Stimulated activated effector memory CD8-positive, alpha-beta T cell treated with anti-CD3 and anti-CD28 coated beads, Interleukin-12 subunit alpha, Interleukin-12 subunit beta, amount 100 ng/mL, for 72 hours (primary cell): ENCODE measurements around the gene SETDB1.

Experiments
- ATAC-seq: fragments of 150-1000 bp; cut with Tn5 transposase; 2 replicates; pipeline ENCODE4 v1.10.0; 2021
- DNase-seq, 2 donors: peaks; one replicate each; pipeline ENCODE4 v3.0.0; 2021 to 2022; ENCODE audit warnings: low spot score in 2 of 2
- H3K27ac Mint-ChIP-seq: one replicate; pipeline ENCODE4 v1.8.0; 2022; ENCODE audit warnings: mild to moderate bottlenecking, mixed read lengths
- H3K36me3 Mint-ChIP-seq: one replicate; pipeline ENCODE4 v1.8.0; 2022; ENCODE audit warnings: mild to moderate bottlenecking, mixed read lengths
- H3K4me1 Mint-ChIP-seq: one replicate; pipeline ENCODE4 v1.8.0; 2022; ENCODE audit warnings: mixed read lengths
- H3K4me3 Mint-ChIP-seq: one replicate; pipeline ENCODE4 v1.8.0; 2022; ENCODE audit warnings: mild to moderate bottlenecking, mixed read lengths
- H3K9me3 Mint-ChIP-seq: one replicate; pipeline ENCODE4 v1.8.0; 2022; ENCODE audit warnings: mixed read lengths

SETDB1 gene

DNA sequence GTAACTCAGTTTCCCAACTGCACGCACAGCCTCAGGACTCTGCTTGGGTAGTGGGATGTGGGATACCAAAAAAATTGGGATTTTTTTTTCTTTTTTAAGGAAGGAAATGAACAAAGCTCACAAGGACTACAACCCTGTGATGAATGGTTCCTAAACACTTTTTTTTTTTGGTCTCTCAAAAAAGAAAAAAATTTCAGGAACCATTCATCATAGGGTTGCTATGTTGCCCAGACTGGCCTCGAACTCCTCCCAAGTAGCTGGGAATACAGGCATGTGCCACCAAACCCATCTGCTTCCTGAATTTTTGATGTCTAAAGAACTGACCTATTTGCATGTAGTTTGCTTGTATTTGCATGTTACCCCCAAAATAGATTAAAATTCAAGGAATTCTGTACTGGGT is 73.8 kb downstream of the SETDB1 start:
- no peaks in the 10 kb centered on the region for H3K9me3 Mint-ChIP-seq
- H3K4me1 Mint-ChIP-seq, result peaks cover 24% of the 10 kb centered on the region
- no peak for DNase-seq
- no peak for ATAC-seq
- no peak overlapping the region for H3K4me3 Mint-ChIP-seq
- no peaks in the 10 kb centered on the region for H3K36me3 Mint-ChIP-seq
- H3K27ac Mint-ChIP-seq, result no peak overlapping the region

DNA sequence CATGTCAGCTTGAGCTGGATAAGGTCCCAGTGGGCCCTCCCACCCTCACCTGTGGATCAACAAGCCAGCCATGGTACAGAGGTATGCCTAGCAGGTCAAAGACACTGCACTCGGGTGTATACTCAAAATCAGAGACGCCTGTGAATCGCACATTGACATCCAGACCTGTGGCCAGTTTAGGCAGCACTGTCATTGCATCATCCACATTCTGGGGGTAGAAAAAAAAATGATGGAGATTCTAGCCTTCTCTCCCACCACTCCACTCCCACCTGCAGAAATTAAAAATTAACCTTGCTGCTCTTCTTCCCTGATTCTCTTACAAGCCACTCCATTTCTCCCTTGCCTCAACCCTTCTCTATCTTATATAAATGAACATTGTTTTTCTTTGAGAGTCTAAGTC is 74.2 kb downstream of the SETDB1 start:
- Mint-ChIP-seq H3K4me1 (peaks cover 27% of the 10 kb centered on the region), H3K9me3 (no peaks in the 10 kb centered on the region), H3K4me3 (no peak overlapping the region), H3K27ac (no peak overlapping the region), H3K36me3 (no peaks in the 10 kb centered on the region)
- ATAC-seq, result no peak
- no peak for DNase-seq

DNA sequence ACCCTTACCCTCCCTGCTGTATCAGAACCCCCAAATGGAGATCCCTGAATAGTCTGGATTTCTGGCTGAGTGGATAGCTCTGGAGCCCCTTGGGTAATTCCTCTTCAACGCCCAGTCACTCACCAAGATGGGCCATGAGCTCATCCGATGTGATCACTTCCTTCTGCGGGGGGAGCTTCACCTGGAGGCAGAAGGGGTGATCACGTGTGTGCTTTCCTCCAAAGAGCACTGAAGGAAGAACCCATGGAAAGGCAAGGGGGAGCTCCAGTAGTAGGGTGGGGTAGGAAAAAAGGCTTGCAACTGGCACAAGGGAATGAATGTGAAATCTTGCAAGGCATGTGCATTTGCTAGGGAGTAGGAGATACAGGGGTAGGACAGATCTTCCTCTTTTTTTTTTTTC is 75.4 kb downstream of the SETDB1 start:
- Mint-ChIP-seq H3K9me3 (no peaks in the 10 kb centered on the region), H3K27ac (no peak overlapping the region), H3K4me3 (no peak overlapping the region), H3K36me3 (no peaks in the 10 kb centered on the region), H3K4me1 (peaks cover 32% of the 10 kb centered on the region)
- ATAC-seq (no peak), DNase-seq (no peak)

DNA sequence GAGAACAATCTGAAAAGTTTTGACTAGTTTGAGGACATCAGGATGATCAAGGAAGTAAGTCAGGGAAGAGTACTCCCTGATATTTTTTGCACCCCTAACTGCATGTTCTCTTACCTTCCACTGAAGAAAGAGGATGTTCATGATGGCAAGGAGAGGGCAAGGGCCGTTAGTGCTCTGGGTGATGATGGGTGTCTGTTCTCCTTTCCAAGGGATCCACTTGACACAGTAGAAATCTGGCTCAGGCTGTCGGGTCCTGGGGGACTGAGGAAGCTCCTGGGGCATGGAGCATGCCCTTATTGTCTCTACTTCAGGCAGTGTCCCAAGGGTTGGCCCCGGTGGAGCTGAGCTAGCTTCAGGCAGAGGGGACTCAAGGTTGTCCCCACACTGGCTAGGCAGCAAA is 75.9 kb downstream of the SETDB1 start:
- no peak overlapping the region for H3K27ac Mint-ChIP-seq

DNA sequence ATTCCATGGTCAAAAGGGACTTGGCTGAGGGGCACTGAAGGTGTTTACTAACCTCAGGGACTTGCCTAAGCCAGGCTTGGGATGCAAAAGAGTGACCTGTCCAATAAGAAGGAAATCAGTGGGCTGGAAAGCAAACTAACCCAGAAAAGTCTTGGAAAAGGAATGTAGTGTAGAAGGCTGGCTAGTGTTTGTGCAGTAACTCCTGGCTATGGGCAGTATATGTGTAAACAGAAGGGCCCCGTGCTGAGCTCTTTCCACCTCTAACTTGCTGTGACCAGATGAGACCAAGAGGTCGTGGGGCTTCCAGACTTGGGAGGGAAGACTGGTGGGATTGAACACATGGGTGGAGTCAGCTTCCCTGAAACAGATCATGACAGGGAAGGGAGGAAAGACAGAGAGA is 76.4 kb downstream of the SETDB1 start:
- Mint-ChIP-seq H3K4me1 (peaks cover 41% of the 10 kb centered on the region), H3K9me3 (no peaks in the 10 kb centered on the region), H3K27ac (peak overlapping the region; percentile 36), H3K36me3 (no peaks in the 10 kb centered on the region), H3K4me3 (no peak overlapping the region)
- no peak for DNase-seq
- no peak for ATAC-seq

More for the DNA sequence above, 75.9 kb downstream of the SETDB1 start:
- DNase-seq (no peak), ATAC-seq (no peak)
- H3K4me3 Mint-ChIP-seq, result no peak overlapping the region
- H3K9me3 Mint-ChIP-seq, result no peaks in the 10 kb centered on the region
- peaks cover 36% of the 10 kb centered on the region for H3K4me1 Mint-ChIP-seq
- no peaks in the 10 kb centered on the region for H3K36me3 Mint-ChIP-seq

DNA sequence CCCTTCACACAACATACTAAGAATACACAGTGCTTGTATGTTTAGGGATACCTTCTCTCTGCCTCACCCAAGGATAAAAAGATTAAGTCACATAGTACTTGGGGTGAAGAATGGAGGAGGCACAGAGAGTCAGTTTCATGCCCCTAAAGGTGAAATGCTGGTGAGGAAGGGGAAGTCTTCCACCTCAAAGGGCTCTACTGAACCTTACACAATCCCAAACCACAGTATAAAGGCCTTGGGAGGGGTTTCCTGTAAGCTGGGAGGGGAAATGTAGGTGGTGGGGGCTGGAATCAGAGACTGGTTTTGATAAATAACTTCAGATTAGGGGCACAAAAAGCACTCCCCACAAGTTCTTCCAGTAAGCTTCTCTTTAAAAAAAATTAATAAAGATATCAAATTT is 77.0 kb downstream of the SETDB1 start:
- H3K4me1 Mint-ChIP-seq, result peaks cover 47% of the 10 kb centered on the region
- H3K4me3 Mint-ChIP-seq, result no peak overlapping the region
- peaks cover 1% of the 10 kb centered on the region for H3K36me3 Mint-ChIP-seq
- H3K9me3 Mint-ChIP-seq, result no peaks in the 10 kb centered on the region
- DNase-seq (no peak), ATAC-seq (no peak)
- H3K27ac Mint-ChIP-seq, result peak overlapping the region; percentile 36

DNA sequence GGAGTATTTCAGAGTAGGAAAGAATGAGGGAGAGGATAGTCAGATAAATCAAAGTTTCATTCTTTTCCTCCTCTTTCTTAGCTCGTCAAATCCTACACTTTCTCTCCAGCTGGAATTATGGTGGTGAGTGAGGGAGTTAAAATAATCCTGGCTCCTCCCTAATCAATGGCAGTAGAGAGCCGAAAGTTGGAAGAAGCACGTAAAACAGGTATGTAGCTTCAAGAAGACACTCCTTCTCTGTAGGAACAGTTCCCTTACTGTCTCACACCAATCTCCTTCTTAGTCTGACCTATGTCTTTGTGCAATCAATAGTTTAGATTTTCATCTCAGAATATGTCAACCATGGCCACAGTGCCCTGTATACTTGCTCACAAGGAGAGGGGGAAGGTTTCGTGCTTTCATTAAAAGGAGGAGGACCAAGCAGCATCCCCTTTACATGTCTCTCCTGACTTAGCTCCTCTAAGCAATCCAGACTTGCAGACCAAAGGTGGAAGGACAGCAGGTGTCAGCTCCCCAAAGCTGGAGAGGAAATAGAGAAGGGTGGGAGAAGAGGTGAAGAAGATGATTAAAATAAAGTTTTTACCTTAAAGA is 79.7 kb downstream of the SETDB1 start:
- Mint-ChIP-seq H3K4me3 (peak overlapping the region; percentile 99), H3K27ac (peak overlapping the region; percentile 95), H3K9me3 (no peaks in the 10 kb centered on the region), H3K36me3 (peaks cover 6% of the 10 kb centered on the region), H3K4me1 (peaks cover 61% of the 10 kb centered on the region)
- DNase-seq (no peak), ATAC-seq (no peak)

DNA sequence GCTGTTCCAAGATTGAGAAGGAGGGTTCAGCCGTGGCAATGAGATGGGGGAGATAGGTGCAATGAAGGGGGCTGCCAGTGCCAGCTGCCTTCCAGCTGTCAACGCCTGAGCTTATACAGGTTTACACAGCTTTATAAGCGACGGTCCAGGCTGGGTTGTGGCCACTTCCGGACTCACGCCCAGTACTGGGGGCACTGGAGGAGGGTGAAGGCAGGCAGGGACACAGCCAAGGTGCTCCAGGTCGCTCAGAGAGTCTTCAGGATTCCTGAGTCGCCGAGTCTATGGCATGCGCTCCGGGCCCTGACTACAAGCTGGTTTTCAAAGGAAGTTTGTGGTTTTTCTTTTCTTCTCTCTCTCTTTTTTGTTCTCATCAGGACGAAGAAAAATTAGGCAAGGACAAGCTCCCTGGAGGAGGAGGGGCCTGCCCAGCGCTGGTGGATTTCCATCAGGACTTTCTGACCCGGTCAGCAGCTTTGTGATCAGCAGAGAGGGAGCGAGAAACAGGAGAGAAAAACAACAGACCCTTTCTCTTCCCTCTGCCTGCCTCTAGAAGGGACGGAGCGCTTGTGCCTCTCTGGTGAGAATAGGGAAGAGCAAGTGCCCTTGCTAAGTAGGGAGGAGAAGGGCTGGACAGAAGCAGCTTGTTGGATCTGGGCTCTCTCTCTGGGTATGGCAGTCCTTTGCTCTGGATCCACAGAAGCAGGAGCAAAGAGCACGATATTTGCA is 80.3 kb downstream of the SETDB1 start, which contains the start of gene MINDY1:
MINDY1 (minus strand) TSS at position 576 of the 726 bp plus-strand sequence. CDS start 4,285 bp downstream, outside the sequence.
- peak; percentile 27 for ATAC-seq
- Mint-ChIP-seq H3K36me3 (peaks cover 11% of the 10 kb centered on the region), H3K27ac (peak within 1 kb of the TSS; percentile 95), H3K9me3 (no peaks in the 10 kb centered on the region), H3K4me1 (peaks cover 61% of the 10 kb centered on the region), H3K4me3 (peak within 1 kb of the TSS; percentile 99)
- peak in 1 of 2 donors; percentile 58 for DNase-seq

DNA sequence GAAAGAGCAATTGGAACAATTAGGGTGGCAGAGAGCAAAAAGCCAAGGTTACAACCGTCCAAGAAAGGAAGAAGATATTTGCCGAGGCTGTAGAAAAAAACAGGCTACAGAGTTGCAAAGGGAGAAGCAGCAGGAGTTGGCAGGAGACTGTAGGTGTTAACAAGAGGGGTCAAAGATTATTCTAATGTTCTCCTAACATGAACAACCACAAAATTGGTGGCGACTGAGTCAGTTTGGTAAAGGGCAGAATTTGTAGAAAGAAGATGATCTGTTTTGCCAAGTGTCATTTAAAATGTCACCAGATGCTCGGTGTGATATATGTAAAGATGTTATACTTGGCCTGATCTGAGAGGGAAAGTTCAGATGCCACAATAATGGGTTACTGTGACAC is 81.7 kb downstream of the SETDB1 start:
- DNase-seq (no peak), ATAC-seq (no peak)
- H3K4me1 Mint-ChIP-seq, result peaks cover 48% of the 10 kb centered on the region
- H3K36me3 Mint-ChIP-seq, result peaks cover 12% of the 10 kb centered on the region
- H3K4me3 Mint-ChIP-seq, result peak overlapping the region; percentile 99
- peak overlapping the region; percentile 95 for H3K27ac Mint-ChIP-seq
- H3K9me3 Mint-ChIP-seq, result no peaks in the 10 kb centered on the region

DNA sequence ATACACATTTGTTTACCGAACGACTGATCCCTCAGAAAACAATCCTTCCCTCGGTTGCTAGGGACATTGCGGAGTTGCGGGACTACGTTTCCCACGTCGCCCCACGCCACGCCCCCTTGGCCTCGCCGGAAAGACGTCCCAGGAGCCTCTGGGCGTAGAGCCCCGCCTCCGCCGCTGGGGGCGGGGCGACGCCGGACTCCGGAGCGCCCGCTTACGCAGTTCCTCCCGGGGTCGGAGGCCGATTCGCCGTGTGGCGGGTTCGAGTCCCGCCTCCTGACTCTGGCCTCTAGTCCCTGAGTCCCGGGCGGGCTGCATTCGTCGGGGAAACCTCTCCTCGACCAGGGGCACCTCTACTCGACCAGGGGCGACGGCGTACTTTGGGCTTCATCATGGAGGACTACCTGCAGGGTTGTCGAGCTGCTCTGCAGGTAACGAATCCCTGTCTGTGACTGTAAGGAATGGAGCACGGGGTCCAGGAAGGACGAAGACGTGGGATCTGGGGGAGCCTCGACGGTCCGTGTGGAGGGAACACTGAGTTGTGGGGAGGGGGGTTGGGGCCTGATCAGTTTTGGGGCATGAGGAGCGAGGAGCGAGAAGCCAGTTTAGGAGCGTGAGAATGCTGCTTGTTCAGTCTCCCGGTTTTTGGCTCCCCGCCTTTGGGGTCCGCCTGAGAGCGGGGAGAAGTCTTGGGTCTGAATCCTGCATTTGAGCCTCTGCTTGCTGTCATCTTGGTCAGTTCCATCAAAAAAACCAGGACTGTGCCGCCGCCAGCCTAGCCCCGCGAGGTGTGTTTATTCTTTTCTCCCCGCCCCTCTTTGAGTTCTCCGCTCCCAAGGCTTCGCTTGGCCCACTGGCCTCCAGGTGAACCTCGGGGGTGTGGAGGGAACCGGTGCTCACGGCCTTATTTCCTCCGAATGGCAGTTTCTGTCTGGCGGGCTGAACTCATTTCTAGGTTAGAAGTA is 82.4 kb downstream of the SETDB1 start, which contains the start of gene PRUNE1:
PRUNE1 (plus strand) TSS at position 206 of the 962 bp plus-strand sequence; CDS start at position 390, 184 bp downstream.
- peaks cover 12% of the 10 kb centered on the region for H3K36me3 Mint-ChIP-seq
- peak within 1 kb of the TSS; percentile 95 for H3K27ac Mint-ChIP-seq
- H3K9me3 Mint-ChIP-seq, result no peaks in the 10 kb centered on the region
- H3K4me1 Mint-ChIP-seq, result peaks cover 44% of the 10 kb centered on the region
- peak; percentile 91 for ATAC-seq
- H3K4me3 Mint-ChIP-seq, result peak within 1 kb of the TSS; percentile 99
- DNase-seq, result peak; percentile 91 to 96

DNA sequence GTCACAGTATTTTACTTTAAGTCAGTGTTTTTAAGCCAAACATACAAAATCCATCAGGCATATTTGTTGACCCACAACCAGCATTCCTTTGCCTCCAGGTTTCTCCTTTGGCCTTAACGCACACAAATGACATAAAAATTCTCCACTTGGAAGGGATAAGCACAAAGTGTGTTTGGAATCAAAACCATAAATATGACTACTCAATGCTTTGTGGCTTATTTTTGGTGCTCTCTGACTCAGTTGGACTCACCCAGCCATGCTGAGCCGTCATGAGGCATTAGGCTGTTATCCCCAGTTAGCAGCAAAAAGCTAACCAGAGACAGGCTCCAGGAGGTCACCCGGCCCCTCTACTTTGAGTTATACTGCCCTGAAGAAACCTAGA is 83.0 kb downstream of the SETDB1 start:
- Mint-ChIP-seq H3K9me3 (no peaks in the 10 kb centered on the region), H3K36me3 (peaks cover 12% of the 10 kb centered on the region), H3K4me3 (peak overlapping the region; percentile 99), H3K27ac (peak overlapping the region; percentile 95), H3K4me1 (peaks cover 44% of the 10 kb centered on the region)
- no peak for DNase-seq
- ATAC-seq, result peak; percentile 50

DNA sequence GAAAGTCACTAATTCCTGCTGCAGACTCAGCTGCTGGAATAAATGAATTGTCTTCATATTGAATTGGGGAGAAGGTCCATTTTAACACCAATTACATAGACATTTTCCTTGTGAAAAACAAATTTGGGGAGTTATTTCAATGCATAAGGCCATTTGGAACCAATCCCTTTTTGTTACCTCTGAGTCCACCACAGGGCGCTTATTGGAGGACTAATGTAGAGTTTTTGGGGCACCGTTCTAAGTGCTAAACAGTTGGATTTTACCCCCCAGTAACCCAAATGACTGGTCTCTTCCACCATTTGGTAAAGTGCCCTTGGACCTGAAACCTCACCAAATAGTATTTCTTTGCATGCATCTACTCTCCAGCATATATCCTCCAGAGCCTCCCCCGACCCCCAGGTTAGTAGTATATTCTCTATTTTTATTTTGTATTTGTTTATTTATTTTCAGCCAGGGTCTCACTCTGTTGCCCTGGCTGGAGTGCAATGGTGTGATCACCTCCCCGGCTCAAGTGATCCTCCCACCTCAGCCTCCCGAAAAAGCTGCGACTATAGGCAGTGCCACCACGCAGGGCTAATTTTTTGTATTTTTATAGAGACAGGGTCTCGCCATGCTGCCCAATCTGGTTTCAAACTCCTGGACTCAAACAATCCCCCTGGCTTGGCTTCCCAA is 83.6 kb downstream of the SETDB1 start:
- peak overlapping the region; percentile 95 for H3K27ac Mint-ChIP-seq
- peak overlapping the region; percentile 99 for H3K4me3 Mint-ChIP-seq
- DNase-seq (no peak), ATAC-seq (no peak)
- peaks cover 12% of the 10 kb centered on the region for H3K36me3 Mint-ChIP-seq
- peaks cover 44% of the 10 kb centered on the region for H3K4me1 Mint-ChIP-seq
- no peaks in the 10 kb centered on the region for H3K9me3 Mint-ChIP-seq

DNA sequence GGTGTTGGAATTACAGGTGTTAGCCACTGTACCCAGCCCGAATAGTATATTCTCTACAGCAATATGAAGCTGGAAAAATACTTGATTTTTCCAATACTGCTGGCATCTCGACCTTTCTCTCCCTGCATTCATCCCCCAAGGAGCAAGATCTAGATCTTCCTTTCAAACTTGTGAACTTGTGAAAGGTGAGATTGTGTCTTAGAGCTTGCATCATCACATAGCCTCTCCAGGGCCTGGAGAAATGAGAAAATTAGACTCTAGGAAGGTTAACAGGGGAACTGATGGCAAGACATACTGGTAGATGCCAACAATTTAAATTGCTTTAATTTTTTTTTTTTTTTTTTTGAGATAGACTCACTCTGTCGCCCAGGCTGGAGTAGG is 84.2 kb downstream of the SETDB1 start:
- no peak overlapping the region for H3K27ac Mint-ChIP-seq
- no peak for ATAC-seq
- H3K4me3 Mint-ChIP-seq, result no peak overlapping the region
- peaks cover 12% of the 10 kb centered on the region for H3K36me3 Mint-ChIP-seq
- H3K4me1 Mint-ChIP-seq, result peaks cover 42% of the 10 kb centered on the region
- no peaks in the 10 kb centered on the region for H3K9me3 Mint-ChIP-seq
- DNase-seq, result no peak

DNA sequence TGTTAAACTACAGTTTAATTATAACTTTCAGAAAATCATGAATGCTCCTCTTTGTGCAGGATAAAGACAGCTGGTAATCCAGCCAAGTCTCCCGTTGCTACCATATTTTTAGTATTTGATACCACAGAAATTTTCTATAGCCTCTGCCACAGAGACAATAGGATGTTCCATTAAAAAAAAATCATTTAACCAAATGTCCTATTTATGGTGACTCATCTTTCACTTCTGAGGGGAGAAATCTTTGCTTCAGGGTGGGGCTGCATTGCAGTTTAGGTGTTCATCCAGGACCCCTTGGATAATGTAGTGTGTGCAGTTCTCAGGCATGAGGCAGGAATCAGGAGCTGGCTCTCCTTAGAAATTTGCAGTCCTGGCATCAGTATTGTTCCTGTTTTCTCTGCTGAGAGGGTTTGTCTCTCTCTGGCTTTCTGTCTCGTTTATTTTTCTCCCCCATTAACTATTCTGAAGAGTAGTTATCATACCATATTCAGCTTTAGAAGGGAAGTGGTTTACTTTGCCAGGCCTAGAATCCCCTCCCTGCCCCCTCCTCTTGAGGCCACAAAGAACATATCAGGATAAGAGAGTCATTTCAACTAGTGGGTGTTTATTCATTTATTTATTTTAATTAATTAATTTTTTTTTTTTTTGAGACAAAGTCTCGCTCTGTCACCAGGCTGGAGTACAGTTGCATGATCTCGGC is 85.1 kb downstream of the SETDB1 start:
- ATAC-seq, result no peak
- H3K4me1 Mint-ChIP-seq, result peaks cover 33% of the 10 kb centered on the region
- no peak overlapping the region for H3K4me3 Mint-ChIP-seq

More for the DNA sequence above, 85.1 kb downstream of the SETDB1 start:
- DNase-seq, result no peak
- no peaks in the 10 kb centered on the region for H3K9me3 Mint-ChIP-seq
- no peak overlapping the region for H3K27ac Mint-ChIP-seq
- peaks cover 12% of the 10 kb centered on the region for H3K36me3 Mint-ChIP-seq
